Measurements from ENCODE around the gene LNPK.
A peak's percentile ranks its signal among the peaks of the same experiment; 100 is the strongest.
"Not testable (repeated sequence)": the region's sequence is repeated elsewhere in the genome, so short reads cannot be mapped to it uniquely, and the experiment has no call there.

LNPK gene

DNA sequence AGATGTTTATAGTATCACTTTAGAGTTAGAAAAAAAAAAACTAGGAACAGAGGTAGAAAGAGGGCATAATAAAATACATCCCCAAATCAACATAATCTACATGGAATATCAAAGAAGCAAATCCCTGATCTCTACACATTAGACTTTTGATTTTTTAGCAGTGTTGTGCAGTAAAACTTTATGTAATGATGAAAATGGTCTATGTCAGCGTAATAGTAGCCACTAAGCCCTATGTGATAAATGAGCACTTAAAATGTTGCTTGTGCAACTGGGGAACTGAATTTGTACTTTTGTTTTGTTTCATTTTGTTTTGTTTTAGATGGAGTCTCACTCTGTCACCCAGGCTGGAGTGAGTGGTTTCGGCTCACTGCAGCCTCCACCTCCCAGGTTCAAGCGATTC lies 36.3 kb downstream of the LNPK start:
- DNase-seq = no peak

DNA sequence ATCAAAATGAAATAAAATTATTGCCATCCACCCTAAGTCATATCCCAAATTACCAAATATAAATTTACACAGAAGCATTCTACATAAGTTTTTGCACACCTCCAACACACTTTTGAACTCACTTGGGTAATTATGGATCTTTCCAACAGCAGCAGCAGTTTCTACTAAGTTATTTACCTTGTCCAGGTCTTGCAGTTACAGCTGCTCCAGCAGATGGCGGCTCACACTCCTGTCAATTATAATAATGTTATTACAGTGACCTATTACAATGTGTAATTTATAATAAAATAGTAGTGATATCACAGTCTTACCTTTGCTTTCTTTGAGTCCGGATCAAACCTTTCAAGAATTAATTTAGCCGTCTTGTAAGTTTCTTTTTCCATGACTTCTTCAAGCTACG lies 37.9 kb downstream of the LNPK start:
- no peak for DNase-seq

DNA sequence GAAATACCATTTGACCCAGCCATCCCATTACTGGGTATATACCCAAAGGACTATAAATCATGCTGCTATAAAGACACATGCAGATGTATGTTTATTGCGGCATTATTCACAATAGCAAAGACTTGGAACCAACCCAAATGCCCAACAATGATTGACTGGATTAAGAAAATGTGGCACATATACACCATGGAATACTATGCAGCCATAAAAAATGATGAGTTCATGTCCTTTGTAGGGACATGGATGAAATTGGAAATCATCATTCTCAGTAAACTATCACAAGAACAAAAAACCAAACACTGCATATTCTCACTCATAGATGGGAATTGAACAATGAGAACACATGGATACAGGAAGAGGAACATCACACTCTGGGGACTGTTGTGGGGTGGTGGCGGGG lies 38.9 kb downstream of the LNPK start:
- DNase-seq = not testable (repeated sequence)

DNA sequence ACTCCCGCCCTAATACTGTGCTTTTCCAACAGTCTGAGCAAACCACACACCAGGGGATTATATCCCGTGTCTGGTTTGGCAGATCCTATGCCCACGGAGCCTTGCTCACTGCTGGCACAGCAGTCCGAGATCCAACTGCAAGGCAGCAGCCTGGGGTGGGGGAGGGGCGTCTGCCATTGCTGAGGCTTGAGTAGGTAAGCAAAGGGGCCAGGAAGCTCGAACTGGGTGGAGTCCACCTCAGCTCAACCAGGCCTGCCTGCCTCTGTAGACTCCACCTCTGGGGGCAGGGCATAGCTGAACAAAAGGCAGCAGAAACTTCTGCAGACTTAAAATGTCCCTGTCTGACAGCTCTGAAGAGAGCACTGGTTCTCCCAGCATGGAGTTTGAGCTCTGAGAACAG lies 44.2 kb downstream of the LNPK start:
- no peak for DNase-seq

DNA sequence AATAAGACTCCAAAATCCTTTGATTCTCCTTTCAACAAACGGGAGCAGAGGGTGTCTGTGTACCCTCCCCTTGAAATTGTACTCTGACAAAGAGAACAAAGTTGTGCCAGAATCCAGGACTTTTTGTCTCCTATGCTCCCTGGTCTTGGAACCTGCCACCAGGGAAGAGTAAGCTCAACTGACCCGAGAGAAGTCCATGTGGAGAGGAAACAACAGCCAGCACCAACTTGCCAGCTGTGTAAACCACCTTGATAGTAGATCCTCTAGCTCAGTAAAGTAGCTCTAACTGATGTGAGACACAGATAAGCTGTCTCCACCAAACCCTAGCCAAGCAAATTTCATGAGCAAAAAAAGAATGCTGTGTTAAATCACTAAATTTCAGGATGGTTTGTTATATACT lies 46.9 kb downstream of the LNPK start:
- no peak for DNase-seq

DNA sequence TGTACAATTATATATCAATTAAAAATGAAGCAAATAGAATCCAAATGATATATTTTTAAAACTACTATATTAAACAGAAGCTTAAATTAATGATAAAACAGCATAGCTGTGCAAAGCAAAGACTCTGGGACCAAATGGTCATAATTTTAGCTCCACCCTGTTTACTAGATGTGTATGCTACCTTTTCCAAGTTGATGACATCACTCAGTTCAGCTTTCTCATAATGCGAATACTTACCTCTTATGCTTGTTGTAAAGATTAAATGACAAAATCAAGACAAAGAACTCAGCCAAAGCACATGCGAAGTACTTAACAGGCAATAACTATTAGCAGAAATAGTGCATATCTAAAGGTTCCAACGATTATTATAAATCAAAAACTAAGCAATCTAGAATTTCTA lies 51.6 kb downstream of the LNPK start:
- DNase-seq = no peak

DNA sequence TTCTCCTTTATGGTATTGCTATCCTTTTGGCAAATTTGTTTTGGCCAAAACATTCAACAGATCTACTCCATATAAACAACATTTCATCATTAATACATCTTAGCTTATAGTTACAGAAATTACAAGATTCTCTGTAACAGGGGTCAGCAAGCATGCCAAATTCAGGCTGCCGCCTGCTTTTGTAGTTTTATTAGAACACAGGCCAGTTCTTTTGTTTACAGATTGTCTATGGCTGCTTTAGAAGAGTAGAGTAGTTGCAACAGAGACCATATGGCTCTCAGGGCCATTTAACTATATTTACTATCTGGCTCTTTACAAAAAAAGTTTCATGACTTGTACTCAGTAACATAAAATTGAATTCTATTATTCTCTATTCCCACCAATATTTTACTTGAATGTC lies 53.9 kb downstream of the LNPK start:
- no peak for DNase-seq

DNA sequence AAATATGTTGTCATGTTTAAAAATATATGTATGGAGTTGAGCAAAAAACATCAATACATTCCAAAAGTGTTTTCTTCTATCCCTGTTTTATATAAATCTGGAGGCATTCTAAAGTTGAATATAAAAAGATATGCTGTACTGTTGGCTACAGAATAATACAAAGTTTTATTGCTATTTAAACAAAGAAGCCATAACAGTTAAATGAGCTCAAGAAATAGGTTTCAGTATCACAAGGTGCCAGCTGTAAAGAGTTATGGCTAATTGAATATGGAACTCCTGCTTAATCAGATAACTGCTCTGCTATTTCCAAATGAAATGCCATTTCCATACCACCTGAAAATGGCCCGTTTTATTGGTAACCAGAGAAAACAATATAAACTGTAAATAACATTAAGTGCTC lies 55.0 kb downstream of the LNPK start:
- no peak for DNase-seq

DNA sequence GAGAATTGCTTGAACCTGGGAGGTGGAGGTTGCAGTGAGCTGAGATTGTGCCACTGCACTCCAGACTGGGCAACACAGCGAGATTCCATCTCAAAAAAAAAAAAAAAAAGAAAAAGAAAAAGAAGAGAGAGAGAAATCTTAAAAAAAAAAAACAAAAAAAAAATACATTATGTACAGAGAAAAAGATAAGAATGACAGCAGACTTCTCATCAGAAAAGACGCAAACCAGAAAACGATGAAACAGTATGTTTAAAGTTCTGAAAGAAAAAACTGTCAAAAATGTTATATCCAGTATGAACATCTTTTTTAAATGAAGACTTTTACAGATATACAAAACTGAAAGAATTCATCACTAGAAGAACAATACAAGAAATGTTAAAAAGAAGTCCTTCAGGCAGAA lies 60.4 kb downstream of the LNPK start:
- DNase-seq = no peak

DNA sequence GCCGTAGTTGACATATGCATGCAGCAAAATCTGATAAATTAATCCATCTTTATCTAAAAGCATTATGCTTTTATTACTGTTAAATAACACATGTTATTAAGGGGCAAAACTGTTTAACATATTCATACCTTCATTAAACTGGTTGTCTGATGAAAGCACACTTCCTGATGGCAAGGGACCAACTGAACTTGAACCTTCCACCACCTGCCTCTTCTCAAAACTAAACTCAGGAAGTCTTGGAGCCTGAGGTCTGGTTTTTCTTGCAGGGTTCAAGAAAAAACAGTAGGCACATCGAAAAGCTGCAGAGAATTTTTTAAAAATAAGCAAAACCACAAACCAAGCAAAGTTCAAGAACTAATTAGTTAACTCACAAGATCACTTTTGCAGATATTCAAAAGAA lies 64.9 kb downstream of the LNPK start:
- DNase-seq = no peak

DNA sequence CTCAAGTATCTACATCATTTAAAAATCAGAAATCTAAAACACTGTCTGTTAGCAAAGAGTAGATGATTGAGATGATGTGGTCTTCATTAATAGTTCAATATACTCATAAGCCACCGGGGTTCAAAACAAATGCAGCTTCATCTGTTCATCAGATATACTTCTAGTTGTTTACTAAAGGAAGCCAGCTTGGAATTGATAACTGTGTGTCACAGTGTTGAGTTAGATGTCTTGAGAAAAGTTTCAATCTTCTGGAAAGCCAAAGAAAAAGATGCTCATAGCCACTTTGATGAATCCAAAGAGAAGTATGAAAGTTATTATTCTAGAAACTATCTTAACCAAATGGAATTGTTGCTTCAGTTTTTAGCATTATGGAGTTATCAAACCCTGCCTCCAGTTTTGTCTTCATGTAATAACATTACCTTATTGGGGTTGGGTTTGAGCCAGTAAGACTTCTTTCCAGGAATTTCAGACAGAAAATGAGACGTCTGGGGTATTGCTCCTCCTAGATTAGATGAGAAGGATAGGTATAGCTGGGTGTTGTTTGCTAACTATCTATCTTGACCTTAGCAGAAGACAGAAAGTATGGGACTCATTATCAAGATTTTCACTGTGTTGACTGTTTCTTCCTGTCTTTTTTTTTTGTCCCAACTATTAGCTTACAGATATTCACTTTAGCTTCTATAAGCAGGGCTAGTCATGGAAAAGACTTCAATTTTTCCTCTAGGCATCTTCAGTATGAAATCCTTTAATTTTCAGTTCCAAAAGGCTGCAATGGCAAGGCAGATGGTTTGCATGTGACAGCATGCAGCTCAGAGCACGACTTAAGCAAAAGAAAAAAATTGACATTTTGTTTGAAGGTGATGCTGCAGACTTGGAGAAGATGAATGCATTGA lies 66.5 kb downstream of the LNPK start:
- no peak for DNase-seq

DNA sequence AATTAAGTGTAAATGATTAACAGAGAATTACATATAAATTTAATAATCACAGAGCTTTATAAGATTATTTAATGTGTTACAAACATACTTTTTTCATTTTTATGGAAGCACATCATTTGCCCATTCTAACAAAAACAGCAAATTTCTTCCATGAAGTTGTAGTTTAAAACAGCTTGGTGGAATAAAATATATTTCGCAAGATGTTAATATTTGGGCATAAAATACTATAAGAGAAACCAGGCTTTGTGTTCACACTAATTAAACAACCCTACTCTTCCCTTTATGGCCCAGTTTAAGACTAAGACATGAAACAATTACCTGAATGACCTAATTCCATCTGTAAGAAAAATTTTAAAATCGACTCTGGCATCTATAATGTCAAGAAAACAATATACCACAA lies 69.4 kb downstream of the LNPK start:
- DNase-seq = no peak

DNA sequence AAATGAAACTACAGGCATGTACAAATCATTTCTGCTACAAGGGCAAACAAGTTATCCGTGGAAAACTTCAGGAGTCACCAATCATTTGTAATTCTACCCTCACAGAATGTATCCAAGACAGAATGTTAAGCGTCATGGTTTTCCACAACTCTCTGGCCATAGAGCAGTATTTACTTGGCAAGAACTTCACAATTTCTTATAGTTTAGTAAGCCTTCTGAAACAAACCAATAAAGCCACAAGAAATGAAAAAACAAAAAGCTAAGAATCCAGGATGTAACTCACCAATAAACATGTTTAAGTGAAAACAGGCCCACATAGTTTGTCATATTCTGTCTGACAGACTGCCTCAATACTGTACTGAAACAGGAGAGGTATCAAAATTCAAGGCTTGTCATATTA lies 70.3 kb downstream of the LNPK start:
- DNase-seq = peak; percentile 74

DNA sequence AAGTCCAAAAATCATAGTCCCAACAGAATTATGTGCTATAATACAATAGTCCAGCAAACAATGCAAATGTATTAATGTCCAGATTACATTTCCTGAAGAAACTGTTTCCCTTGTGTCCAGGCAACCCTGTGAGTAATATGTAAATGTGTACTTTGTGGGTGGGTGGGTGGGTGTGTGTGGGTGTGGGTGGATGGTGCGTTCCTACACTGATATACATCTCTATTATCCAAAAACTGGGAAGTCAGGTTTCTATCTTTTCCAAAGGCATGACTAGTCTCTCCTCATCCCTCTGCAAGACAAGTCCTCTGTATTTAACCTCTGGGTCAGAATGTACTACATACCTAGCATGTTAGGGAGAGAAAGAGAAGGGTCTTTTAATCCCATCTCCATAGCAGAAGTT lies 71.6 kb downstream of the LNPK start:
- DNase-seq = no peak

DNA sequence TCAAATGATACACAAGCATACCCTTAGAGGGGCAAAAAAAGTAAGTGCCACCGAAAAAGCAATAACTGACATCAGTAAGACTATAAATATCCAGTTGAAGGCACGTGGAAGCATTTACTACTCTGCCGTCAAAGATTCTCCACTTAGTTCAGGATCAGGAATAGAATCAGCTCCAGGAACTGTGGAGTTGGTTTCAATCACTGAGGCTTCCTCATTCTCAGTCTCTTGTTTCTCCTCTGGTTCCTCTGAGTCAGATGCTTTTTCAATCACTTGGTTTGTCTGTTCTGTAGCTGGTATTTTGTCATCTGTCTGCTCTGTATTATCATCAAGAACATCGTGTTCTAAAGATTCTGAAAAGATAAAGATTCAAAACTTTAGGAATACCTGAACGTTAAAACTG lies 72.2 kb downstream of the LNPK start:
- DNase-seq = no peak

DNA sequence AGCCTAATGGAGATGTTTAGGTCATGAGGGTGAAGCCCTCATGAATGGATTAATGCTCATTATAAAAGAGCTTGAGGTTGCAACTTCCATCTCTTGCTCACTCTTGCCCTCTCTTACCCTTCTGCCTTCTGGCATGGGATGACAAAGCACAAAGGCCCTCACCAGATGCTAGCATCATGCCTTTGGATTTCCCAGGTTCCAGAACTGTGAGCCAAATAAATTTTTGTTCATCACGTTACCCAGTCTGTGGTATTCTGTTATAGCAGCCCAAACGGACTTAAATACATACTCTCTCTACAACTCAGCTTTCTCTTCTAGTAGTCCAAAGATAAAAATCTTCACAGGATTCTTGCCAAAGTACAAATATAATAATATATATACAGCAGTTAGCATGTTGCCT lies 75.8 kb downstream of the LNPK start:
- no peak for DNase-seq

DNA sequence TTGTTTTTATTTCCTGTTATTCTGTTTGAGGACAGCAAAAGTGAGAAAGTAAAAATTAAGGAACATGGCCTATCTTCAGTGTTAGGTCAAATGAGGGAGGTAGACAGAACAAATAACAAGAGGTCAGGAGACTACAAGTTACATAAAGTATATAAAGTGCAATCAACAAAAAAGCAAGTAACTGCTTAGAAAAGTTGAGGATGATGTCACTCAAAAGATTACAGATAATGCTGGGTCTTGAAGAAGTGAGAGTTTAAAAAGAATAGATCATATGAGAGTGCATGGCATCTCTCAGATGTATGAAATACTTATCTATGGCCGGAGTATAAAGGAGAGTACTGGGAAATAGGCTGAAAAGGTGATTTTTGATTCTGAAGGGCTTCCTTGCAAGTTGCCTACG lies 79.9 kb downstream of the LNPK start:
- no peak for DNase-seq

DNA sequence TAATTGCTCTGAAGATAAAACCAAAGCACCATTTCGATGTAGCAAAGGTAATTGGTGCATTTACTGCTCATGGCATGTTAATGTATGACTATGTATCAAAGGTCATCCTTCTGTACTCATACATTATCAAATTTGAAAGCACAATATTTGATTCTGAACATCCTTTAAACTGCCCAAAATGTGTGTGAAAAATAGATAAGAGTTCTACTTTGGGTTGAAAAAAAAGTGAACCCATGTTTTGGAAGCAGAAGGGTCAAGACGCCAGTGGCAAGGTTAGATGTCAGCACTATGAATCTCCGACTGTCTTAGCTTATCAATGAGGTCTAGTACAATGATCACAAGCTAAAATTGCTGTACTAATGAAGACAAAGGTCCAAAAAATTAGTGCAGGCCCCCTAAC lies 83.1 kb downstream of the LNPK start:
- DNase-seq = no peak

DNA sequence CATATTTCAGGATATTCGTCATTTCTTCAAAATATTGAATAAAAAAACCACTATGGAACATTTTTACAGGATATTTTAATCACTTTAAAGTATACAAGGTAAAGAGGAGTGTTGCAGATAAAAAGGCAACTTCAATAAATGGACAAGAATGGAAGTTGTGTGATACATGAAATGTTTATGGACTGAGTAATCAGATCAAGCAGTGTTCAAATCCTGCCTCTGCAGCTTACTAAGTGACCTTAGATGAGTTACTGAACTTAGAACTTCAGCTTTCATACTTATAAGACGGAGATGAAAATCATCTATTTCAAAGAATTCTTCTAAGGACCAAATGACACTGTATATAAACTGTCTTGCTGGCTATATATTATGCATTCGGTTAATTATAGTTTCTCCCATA lies 87.2 kb downstream of the LNPK start:
- no peak for DNase-seq

DNA sequence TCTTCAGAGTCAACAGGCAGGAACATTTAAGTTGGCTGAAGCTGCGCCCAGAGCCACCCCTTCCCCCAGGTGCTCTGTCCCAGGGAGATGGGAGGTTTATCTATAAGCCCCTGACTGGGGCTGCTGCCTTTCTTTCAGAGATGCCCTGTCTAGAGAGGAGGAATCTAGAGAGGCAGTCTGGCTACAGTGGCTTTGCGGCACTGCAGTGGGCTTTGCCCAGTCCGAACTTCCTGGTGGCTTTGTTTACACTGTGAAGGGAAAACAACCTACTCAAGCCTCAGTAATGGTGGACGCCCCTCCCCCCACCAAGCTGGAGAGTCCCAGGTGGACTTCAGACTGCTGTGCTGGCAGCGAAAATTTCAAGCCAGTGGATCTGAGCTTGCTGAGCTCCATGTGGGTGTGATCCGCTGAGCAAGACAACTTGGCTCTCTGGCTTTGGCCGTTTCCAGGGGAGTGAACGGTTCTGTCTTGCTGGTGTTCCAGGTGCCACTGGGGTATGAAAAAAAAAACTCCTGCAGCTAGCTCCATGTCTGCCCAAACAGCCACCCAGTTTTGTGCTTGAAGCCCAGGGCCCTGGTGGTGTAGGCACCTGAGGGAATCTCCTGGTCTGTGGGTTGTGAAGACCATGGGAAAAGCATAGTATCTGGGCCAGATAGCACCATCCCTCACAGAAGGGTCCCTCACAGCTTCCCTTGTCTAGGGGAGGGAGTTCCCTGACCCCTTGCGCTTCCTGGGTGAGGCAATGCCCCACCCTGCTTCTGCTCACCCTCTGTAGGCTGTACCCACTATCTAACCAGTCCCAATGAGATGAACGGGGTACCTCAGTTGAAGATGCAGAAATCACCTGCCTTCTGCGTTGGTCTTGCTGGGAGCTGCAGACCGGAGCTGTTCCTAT lies 88.0 kb downstream of the LNPK start:
- not testable (repeated sequence) for DNase-seq

DNA sequence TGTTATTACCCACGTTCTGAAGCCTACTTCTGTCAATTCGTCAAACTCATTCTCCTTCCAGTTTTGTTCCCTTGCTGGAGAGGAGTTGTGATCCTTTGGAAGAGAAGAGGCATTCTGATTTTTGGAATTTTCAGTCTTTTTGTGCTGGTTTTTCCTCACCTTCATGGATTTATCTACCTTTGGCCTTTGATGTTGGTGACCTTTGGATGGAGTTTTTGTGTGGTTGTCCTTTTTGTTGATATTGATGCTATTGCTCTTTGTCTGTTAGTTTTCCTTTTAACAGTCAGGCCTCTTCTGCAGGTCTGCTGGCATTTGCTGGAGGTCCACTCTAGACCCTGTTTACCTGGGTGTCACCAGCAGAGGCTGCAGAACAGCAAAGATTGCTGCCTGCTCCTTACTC lies 88.8 kb downstream of the LNPK start:
- not testable (repeated sequence) for DNase-seq

DNA sequence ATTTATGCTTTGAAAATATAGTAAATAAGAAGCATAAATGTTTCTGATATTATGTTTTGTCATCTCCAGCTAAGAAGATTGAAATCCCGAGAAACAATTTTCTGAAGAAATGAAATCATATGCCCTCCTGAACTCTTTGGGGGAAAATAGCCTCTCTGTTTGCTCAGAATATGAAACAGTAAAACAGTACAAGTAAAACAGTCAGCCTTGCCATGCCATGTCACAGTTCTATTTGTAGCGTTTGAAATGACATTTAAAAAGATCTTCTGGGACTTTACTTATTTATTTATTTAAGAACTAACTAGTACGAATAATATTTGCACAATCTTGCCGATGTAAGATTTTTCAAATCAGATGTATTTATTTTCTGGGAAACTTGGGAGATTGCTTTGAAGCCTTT lies 98.0 kb downstream of the LNPK start:
- no peak for DNase-seq

DNA sequence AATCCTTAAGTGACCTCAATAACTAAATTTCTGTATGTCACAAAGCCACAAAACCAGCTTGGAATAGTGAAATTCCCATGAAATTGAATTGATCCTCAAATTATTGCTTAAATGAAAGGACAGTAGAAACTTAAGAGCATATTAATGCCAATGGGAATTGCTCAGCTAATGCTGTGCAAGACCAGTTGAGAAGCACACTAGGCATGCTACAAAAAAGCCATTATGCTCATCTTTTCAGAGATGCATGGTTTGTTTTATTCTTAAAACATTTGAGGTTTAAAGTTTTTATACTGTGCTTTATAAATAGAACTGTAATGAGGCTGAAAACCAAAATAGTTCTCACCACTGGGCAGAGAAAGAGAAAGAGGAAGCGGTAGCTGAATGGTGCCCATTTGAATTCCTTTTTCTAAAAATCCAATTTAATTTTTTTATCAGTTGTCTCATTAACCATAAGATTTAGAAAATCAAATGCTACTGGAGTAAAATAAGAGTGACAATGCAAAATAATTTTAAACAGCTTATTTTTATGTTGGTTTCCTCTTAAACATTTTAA lies 98.6 kb downstream of the LNPK start:
- DNase-seq = no peak

DNA sequence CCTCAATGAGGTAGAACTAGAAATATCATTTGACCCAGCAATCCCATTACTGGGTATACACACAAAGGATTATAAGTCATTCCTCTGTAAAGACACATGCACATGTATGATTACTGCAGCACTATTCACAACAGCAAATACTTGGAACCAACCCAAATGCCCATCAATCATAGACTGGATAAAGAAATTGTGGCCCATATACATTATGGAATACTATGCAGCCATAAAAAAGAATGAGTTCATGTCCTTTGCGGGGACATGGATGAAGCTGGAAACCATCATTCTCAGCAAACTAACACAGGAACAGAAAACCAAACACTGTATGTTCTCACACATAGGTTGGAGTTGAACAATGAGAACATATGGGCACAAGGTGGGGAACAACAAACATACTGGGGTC lies 106.1 kb downstream of the LNPK start:
- not testable (repeated sequence) for DNase-seq
